Measurements from ENCODE around the gene PCK2.

The PCK2 gene

DNA sequence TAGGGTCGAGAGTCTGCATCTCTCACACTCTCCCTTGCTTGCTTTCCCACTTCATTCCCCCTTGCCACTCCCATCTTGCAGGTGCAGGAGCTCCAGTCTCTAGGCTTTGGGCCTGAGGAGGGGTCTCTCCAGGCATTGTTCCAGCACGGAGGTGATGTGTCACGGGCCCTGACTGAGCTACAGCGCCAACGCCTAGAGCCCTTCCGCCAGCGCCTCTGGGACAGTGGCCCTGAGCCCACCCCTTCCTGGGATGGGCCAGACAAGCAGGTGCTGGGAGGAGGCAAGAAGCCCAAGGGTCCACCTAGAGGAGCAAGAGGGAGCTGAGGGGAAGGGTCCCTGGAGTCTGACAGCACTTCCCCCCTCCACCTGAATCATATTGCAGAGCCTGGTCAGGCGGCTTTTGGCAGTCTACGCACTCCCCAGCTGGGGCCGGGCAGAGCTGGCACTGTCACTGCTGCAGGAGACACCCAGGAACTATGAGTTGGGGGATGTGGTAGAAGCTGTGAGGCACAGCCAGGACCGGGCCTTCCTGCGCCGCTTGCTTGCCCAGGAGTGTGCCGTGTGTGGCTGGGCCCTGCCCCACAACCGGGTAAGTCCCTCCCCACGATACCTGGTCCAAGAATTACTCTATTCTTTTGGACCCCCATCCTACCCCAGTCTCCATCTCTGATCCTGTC lies 57.4 kb downstream of the PCK2 start:
- in situ Hi-C loops (cut with MboI; ENCODE audit: low pct_unique_long_range_greater_than_20kb, low sequenced_read_pairs, unreplicated experiment) = no loop called here
- TF ChIP-seq, protein P1, sequence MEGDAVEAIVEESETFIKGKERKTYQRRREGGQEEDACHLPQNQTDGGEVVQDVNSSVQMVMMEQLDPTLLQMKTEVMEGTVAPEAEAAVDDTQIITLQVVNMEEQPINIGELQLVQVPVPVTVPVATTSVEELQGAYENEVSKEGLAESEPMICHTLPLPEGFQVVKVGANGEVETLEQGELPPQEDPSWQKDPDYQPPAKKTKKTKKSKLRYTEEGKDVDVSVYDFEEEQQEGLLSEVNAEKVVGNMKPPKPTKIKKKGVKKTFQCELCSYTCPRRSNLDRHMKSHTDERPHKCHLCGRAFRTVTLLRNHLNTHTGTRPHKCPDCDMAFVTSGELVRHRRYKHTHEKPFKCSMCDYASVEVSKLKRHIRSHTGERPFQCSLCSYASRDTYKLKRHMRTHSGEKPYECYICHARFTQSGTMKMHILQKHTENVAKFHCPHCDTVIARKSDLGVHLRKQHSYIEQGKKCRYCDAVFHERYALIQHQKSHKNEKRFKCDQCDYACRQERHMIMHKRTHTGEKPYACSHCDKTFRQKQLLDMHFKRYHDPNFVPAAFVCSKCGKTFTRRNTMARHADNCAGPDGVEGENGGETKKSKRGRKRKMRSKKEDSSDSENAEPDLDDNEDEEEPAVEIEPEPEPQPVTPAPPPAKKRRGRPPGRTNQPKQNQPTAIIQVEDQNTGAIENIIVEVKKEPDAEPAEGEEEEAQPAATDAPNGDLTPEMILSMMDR (IDR thresholded peaks at IDR 0.05; ENCODE audit: extremely low read depth, insufficient read depth, missing control alignments) = no peak
- DNase-seq (ENCODE audit: low spot score) = no peak
